Measurements from ENCODE around the gene CHID1.

- TF ChIP-seq EP300 (IDR thresholded peaks at IDR 0.05) = no peak
- TF ChIP-seq POLR2A (IDR thresholded peaks at IDR 0.05) = no peak
Observed at GRCh38 chr11:959608-960007, 49.0 kb upstream of the CHID1 start.
